ENCODE results near the gene PHKA2.
A peak's percentile ranks its signal among the peaks of the same experiment; 100 is the strongest.

The PHKA2 gene

DNA sequence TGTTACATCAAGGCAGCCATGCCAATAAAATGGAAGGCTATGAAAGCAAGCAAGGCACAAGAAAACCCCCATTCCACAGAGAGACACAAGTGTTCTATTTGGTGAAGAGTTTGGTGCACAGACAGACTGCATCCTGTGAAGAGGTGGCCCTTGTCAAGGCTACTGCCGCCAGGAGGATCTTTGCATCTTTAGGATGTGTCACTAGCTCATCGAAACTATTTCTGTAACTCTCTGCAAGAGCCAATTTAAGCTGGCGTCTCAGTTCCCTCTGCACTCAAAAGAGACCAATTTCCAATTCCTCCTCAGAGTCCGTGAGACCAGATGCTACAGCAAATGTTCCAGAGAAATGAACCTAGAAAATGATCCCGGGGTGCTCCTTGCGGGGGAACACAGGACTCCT lies 91.0 kb downstream of the PHKA2 start:
- H3K4me3 ChIP-seq: no peak overlapping the region
- no peak overlapping the region for H3K27ac ChIP-seq

DNA sequence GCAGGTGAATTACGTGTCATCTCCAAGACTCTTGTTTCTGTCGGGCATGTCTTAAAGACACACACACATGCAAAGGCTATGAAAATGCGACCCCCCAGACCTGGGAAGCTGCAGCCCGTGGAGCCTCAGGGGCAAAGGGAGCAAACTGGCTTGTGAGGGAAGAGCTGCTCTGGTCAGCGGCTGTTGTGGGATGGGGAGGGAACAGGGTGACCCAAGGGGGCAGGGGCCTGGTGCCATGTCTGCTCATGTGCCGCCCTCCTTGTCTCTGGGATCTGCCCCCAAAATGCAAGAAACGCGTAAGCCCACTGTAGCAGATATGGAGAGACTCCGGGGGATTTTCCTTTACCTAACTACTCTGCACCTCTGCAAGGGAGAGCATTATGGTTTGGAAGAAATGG lies 92.4 kb downstream of the PHKA2 start:
- Histone ChIP-seq H3K4me3 (no peak overlapping the region), H3K27ac (no peak overlapping the region)

DNA sequence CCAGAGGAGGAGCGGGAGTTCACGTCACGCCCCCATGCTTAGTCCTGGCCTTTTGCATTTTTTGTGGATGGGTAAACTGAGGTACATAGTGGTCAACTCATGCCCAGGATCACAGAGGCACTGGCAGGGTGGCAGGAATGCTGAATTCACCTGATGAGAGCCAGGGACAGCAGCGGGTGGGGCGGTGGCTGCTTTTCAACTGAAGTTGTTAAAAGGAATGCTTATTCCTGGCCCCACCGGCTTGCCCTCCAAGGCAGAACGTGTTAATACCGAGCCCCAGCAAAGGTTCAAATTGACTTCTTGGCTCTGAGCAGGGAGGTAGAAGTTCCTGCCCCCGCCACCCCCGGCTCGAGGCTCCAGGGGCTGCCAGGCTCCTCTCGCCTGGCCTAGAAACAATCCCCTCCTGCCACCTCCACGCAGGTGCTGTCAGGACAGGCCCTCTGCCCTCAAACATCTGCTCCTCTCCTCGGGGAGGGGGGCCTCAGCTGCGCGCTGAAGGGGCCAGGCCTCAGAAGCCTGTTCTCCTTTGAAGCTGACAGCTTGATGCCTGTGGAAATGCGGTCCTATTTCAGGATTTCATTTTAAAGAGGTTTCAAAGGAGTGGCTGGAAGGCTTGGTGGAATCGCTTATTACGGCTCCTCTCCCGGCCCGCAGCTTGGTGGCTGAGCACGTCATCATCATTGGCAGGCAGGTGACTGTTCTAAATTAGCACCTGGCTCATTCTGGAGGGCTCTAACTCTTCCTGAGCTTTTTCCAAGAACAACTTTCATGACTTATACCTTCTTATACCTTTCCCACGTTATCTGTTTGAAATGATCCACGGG lies 93.0 kb downstream of the PHKA2 start:
- no peak overlapping the region for H3K4me3 ChIP-seq
- H3K27ac ChIP-seq: no peak overlapping the region

DNA sequence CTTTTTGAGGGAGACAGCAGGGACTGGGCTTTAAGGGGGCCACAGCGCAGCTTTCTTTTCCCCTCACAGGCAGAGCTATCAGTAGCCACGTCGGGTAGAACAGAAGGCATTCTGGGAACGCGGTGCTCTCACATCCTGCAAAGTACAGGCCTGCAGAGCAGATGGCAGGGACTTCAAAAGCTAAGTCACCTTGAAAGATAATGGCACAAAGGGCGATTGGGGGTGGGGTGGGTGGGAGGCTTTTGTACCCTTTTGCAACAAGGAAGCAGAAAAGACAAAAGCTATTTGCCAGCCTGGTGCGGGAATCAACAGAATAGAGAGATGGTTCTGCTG lies 93.9 kb downstream of the PHKA2 start:
- H3K4me3 ChIP-seq: no peak overlapping the region
- no peak overlapping the region for H3K27ac ChIP-seq

DNA sequence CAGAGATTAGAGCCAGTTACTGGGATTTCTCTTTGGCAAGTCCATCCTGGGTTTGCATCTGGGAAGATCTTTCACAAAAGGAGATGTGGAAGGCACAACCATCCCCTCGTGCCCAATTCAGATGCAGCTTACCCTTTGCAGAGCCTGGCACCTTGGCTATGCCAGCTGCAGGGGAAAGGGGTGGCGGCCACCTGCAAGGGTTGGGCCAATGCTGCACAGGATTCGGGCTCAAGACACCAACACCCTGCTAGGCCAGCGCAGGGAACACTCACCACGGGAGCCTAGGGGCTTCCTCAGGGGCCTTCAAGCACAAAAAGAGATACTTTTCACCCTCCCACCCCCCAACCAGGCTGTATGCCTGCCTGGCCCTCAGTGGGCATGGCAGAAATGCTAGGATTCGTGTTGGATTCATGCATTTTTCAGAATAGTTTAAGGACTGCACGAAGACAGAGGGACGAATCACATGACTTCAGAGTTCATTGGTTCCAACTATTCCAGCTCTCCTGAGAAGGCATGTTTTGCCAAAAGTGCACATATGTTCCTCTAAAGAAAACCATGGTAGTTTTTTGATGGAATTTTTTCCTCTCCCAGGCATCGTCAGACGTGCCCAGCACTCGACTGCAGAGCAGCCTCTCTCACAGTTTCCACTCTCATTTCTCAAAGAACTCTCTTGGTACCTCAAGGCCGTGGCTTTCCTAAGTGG lies 94.4 kb downstream of the PHKA2 start:
- no peak overlapping the region for H3K4me3 ChIP-seq
- H3K27ac ChIP-seq: no peak overlapping the region

DNA sequence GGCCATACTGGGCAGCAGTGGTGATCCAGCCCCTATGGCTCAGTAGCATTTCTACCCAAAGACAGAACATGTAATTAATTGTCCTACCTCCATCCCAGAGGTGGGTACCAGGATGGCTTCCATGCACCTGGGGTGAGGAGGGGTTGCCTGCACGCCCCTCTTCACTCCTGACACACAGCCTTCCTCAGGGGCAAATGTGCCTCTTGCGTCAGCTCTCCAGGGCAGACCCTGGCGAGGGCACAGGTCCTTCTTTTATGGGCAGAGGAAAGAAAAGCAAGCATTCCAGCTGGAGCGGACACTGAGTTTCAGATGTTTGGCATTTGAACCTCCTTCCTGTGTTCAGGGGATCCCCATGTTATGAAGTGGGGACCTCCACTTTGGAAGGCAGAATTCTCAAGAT lies 95.6 kb downstream of the PHKA2 start:
- no peak overlapping the region for H3K27ac ChIP-seq
- no peak overlapping the region for H3K4me3 ChIP-seq

DNA sequence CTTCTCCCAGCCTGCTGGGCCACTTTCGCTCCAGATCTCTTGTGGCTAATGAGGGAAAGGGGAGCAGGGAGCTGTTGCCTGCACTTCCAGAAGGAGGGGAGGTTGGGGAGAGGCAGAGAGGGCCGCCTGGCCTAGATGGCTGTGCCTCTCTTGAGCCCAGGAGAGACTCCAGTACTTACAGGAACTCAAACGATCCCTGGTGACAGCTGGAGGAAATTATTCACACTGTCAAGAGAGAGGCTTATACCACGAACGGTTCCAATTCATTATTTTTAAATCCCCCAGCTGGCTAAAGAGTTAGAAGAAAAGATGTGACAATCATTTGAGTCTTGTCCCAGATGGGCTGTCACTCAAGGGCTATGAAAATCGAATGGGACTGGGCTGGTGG lies 96.1 kb downstream of the PHKA2 start:
- Histone ChIP-seq H3K4me3 (no peak overlapping the region), H3K27ac (peak overlapping the region in 8 of 21 experiments; percentile 46 to 79 (median 72))

DNA sequence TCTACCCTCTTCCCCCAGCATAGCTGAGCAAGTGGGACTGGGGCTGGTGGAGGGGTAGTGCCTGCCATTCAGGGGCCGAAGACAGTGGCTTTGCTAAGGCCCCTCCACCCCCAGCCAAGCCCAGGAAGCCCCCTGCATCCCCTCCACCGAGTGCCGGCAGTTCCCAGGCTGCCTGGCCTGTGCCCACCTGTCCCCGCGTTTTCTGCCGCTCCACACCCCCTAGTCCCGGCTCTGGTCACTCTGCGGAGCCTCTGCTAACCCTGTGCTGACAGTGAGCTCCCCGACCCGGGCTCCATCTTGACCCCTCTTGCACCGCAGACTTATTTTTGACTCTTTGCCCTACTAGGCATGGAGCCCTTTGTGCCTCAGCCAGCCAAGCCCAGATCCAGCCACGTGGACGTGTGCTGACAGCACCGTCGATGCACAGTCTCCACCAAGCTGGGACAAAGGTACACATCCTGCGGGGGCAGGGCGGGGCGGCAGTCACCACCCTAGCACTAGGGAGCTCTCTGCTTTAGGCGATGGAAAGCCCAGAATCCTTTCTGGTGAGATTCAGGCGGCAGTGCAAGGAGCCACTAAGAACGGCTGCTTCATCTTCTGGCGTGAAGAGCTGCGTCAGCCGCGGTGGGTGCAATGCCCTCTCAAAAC lies 96.6 kb downstream of the PHKA2 start:
- H3K4me3 ChIP-seq: peak overlapping the region in 4 of 7 experiments; percentile 24 to 31 (median 29)
- H3K27ac ChIP-seq: peak overlapping the region in 16 of 21 experiments; percentile 46 to 79 (median 66)

DNA sequence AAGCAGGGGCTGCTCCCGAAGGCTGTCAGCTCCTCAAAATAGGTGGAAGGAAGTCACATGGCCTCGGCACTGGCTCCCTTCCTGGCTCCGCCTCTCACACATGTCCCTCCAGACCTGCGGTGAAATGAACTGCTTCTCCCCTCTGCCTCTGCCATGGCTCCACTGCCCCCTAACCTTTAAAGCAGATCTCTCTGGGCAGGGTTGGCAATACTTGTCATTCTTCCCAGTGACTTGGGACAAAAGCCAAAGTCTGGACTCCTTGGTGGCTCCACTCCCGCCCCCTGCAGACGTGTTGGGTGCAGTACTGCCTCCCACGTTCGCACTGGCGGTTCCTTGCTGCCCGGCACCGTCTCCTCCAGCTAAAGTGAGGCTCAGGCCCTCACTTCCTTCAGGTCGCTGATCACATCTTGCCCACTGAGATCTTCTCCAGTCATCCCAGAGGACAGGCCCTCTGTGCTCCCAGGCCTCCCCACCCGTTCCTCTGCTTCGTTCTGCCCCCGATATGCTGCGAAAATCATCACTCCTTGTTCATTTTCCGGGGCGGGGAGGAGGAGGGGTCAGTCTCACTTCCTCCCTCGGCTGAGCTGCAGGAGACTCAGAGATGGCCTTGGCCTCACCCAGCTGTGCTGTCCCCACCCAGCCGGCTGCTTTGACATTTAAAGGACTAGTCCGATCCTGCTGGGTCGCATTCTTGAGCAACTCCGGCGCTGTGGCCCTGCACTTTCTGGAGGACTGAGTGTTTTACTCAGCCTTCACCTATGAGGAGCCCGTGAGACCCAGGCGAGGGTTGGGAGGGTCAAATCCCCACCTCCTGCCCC lies 97.4 kb downstream of the PHKA2 start:
- H3K27ac ChIP-seq: peak overlapping the region in 19 of 21 experiments; percentile 30 to 86 (median 66)
- peak overlapping the region; percentile 4 to 31 (median 24) for H3K4me3 ChIP-seq

DNA sequence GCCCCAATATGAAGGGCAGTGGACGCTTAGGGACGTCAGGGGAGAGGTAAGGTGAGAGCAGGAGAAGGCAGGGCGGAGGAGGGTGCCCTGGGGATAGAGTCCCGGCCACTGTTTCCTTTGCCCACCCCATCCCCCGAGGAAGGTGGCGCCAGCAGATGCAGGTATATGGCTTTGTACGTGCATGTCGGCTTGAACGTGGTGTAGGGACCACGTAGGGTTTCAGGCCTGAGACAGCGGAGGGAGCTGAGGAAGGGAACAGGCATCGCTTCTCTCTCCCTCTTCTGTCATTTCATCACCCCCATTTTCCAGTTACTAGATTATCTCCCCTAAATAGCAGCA lies 97.9 kb downstream of the PHKA2 start:
- peak overlapping the region in 17 of 21 experiments; percentile 30 to 86 (median 69) for H3K27ac ChIP-seq
- peak overlapping the region; percentile 4 to 31 (median 24) for H3K4me3 ChIP-seq

DNA sequence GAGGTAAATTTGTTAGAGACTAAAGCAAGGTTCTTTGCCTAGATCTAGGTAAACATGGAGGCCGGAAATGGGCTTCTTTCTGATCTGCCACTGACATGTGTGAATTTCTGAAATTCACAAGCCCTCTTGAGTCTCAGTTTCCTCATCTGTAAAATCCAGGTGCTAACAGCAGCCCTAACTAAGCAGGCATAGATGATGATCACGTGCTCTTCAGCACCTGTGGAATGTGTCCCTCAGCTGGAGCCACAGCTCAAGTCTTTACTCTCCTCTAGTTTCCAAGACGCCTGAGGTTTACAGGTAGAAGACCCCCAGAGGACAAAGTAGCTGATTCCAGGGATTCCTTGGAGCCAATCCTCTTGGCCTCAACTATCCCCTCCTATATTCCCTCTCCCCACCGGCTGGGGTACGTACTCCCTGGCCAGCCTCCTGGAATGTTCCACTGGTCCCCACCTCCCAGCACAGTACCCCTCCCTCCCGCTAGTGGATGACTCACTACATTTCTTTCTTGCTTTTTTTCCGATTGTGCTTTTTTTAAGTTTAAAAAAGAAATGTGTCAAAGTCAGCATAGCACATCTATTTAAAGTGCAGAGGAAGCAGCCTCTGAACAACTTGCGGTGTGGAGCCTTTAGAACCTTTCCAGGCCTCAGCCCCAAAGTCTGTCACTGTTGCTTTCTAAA lies 98.4 kb downstream of the PHKA2 start:
- peak overlapping the region in 4 of 7 experiments; percentile 16 to 29 (median 24) for H3K4me3 ChIP-seq
- peak overlapping the region in 16 of 21 experiments; percentile 30 to 86 (median 69) for H3K27ac ChIP-seq

DNA sequence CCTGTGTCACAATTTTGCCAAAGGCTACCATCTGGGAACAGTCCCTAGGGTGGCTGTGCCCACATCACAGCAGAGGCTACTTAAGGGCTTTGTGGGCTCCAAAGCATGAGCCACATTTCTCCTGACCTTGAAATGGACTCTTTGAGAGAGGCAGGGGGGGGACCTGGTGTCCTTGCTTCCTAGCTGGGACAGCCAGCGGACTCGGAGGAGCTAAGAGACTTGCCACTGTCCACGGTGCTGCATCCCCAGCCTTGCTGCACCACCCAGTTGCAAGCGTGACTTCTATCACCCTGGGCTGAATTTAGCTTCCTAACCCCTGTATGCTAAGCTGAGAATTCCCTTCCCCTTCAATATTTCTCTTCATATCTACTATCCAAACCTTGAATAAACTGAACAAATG lies 99.0 kb downstream of the PHKA2 start:
- Histone ChIP-seq H3K27ac (no peak overlapping the region), H3K4me3 (no peak overlapping the region)

DNA sequence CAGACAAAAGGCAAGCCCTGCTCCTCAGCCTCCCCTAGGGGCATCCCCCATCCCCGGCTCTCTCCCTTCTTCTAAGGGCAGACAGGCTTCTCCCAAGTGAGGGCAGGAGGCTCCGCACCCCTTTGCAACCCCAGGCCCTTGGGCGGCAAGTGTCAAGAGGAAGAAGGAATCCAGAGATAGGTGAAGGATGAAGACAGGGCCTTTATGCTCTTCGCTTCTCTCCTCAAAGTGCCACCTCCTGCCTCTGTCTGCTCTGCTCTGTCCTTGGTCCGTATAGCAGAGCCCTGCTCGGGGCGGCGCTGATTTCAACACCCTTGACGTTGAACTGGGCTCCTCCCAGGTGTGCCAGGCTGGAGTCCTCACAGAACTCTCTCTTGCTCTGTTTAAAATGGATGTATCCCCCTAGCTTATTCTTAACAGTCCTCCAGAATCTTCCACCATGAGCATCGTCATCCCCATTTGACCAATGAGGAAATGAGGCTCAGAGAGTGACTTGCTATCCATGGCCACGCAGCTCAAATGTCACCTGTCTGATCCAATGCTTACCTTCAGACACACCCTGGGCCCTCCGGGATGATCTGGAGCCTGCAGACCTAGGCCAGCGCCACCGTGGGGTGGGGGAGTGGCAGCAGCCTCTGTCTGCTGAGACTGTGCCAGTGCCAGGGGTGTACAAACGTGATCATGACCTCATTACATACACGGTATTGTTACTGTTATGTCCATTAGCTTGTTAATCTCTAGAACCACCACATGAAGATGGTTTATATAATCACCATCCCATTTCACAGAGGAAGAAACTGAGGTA lies 99.8 kb downstream of the PHKA2 start:
- H3K27ac ChIP-seq: no peak overlapping the region
- no peak overlapping the region for H3K4me3 ChIP-seq

DNA sequence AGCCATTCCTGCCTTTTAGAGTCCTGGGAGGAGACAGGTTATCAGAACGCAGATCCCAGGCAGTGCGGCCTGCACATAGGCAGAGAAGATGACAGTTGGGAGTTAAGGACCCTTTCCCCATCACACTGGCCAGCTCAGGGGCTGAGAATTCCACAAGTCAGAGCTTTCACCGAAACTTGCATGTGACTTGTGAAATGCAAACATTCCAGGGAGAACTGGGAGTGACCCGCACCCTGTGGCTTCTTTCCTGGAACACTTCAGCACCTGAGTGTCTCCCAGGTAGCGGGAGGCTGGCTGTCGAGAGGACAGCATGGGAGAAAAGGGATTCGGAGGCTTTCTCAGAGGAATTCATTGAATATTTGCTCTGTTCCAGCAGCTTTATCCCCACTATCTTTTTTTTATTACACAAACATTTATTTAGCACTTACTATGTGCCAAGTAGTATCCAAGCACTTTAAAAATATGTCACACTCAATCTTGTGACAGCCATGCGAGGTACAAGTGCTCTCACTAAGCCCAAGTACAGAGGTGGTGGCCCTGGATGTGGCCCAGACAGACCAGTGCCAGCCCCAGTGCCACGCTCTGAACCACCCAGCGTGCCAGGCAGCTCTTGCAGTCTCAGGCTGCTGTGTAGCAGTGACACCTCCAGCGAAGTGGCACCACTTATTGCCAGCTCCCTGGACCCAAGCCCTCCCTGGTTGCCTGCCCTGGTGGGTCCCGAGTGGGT lies 100.5 kb downstream of the PHKA2 start:
- Histone ChIP-seq H3K27ac (no peak overlapping the region), H3K4me3 (no peak overlapping the region)

DNA sequence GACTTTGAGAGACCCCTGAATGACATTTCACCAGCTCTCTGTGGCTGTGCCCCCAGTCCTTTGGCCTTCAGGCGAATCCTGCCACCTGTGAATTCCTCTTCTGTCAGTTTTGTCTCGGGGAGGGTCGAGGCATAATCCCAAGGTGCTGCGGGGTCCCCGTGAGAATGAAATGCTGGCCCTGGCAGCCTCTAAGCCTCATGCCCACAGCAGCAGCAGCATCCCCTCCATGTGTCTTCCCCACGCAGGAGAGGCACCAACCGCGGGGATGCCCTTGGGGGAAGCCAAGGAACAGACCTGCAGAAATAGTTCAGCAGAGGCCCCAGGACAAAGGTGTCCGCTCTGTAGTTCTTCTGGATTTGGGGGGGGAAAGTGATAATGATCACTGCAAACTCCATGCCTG lies 104.8 kb downstream of the PHKA2 start:
- Histone ChIP-seq H3K4me3 (no peak overlapping the region), H3K27ac (no peak overlapping the region)

DNA sequence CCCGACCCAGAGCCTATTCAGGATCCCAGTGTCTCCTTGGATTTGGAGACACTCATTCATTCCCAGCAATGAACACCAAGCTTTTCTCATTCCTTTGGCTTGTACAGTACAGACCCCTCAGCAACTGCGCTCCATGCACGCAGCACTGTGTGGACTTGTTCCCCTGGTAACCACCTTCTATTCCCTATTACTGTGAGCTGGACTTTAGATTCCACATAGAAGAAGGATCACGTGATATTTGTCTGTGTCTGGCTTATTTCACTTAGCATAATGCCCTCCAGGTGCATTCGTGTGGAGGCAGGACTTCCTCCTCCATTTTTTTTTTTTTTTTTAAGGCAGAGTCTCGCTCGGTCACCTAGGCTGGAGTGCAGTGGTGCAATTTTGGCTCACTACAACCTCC lies 106.4 kb downstream of the PHKA2 start:
- H3K27ac ChIP-seq: no peak overlapping the region
- no peak overlapping the region for H3K4me3 ChIP-seq

DNA sequence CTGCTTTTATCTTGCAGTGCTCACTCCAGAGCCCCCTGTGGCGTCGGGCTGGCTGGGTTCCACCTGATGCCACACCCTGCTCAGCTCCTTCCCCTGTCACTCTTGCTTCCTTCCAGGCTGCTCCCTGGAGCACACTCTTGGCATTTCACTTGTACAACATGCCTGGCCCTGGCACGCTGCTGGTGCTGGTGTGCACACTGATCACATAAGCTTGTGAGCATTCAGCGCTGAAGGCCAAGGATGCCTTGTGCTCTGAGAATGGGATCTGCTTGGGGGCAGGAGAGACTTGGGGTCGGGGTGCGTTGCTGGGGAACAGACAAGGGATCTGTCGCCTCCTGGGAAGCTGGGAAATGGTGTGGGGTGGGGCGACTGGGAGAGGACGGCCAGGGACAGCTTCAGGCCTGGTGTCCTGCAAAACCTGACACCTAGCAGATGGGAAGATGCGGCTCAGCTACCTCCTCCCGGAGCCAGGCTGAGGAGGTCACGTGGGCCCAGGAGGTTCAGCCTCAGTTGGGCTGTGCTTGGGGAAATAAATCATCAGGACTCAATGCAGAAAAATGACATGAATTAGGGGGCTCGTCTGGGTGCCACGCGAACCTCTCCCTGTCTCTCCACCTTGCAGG lies 108.5 kb downstream of the PHKA2 start:
- Histone ChIP-seq H3K27ac (no peak overlapping the region), H3K4me3 (no peak overlapping the region)

Data from skin epidermis (tissue), 12 donors.